GM21447 (cell line): ENCODE measurements around the gene SS18.

Source experiments
- ATAC-seq: cut with Tn5 transposase; IDR thresholded peaks from one replicate; pipeline ENCODE4 v1.9.1; 2021; ENCODE audit not compliant: unreplicated experiment

SS18 gene

GRCh38 chr18:26073758-26074157 lies 16.7 kb downstream of the SS18 start:
- ATAC-seq: no peak

GRCh38 chr18:26071725-26072124 lies 18.7 kb downstream of the SS18 start:
- ATAC-seq: no peak

- no peak for ATAC-seq
These were observed 19.4 kb downstream of the SS18 start for GRCh38 chr18:26071020-26071419.

GRCh38 chr18:26059357-26059756 lies 31.1 kb downstream of the SS18 start:
- no peak for ATAC-seq

- no peak for ATAC-seq
These were observed 33.1 kb downstream of the SS18 start for GRCh38 chr18:26057344-26057773.

GRCh38 chr18:26056291-26056690 lies 34.1 kb downstream of the SS18 start:
- no peak for ATAC-seq

- ATAC-seq: no peak
These were observed 37.9 kb downstream of the SS18 start for GRCh38 chr18:26052505-26052904.

GRCh38 chr18:26051843-26052242 lies 38.6 kb downstream of the SS18 start:
- no peak for ATAC-seq

- no peak for ATAC-seq
These were observed 43.9 kb downstream of the SS18 start for GRCh38 chr18:26046419-26047077.

GRCh38 chr18:26044807-26045206 lies 45.6 kb downstream of the SS18 start:
- ATAC-seq: no peak

- ATAC-seq: no peak
These were observed 50.3 kb downstream of the SS18 start for GRCh38 chr18:26040051-26040656.

GRCh38 chr18:26039203-26039602 lies 51.2 kb downstream of the SS18 start:
- no peak for ATAC-seq

GRCh38 chr18:26036635-26037034 lies 53.8 kb downstream of the SS18 start:
- no peak for ATAC-seq

GRCh38 chr18:26034850-26035497 lies 55.4 kb downstream of the SS18 start:
- ATAC-seq: no peak

- ATAC-seq: no peak
These were observed 67.8 kb downstream of the SS18 start for GRCh38 chr18:26022585-26022984.

GRCh38 chr18:26021061-26021754 lies 69.2 kb downstream of the SS18 start:
- no peak for ATAC-seq

- ATAC-seq: no peak
These were observed 72.5 kb downstream of the SS18 start for GRCh38 chr18:26017929-26018328.

- ATAC-seq: no peak
These were observed 76.0 kb downstream of the SS18 start for GRCh38 chr18:26014462-26014861.

GRCh38 chr18:26008619-26009018 lies 81.8 kb downstream of the SS18 start:
- no peak for ATAC-seq

- ATAC-seq: no peak
These were observed 82.3 kb downstream of the SS18 start for GRCh38 chr18:26008096-26008495.

- no peak for ATAC-seq
These were observed 84.5 kb downstream of the SS18 start for GRCh38 chr18:26005950-26006349.

GRCh38 chr18:26004832-26005231 lies 85.6 kb downstream of the SS18 start:
- no peak for ATAC-seq
